H1 (cell line): ENCODE data around the gene TBC1D22B.

Source experiments
- ATF3 ChIP-seq: IDR thresholded peaks from 2 replicates; pipeline ENCODE4 v1.6.1; 2011; ENCODE audit warnings: low read depth, mild to moderate bottlenecking, low read length; ENCODE audit not compliant: insufficient read depth
- BRCA1 ChIP-seq: IDR thresholded peaks from 2 replicates; pipeline ENCODE4 v1.6.1; 2012; ENCODE audit warnings: low read depth, low read length, improper control_type of control experiment
- EZH2 ChIP-seq: fragments of 200-600 bp; sonication (generic); IDR thresholded peaks from 2 replicates; pipeline ENCODE4 v1.7.1; 2012; ENCODE audit warnings: low read depth, mild to moderate bottlenecking, moderate library complexity, low read length, inconsistent platforms; ENCODE audit not compliant: severe bottlenecking
- GABPA ChIP-seq: IDR thresholded peaks from 2 replicates; pipeline ENCODE4 v1.6.1; 2011; ENCODE audit warnings: mild to moderate bottlenecking, low read length, moderate library complexity, borderline replicate concordance; ENCODE audit not compliant: insufficient read depth
- POLR2A ChIP-seq, 2 experiments: IDR thresholded peaks; 1 replicate in 1 of 2; 2 replicates in 1 of 2; pipeline ENCODE4 v1.6.1; 2011; ENCODE audit warnings: low read depth in 2 of 2, low read length in 2 of 2, mild to moderate bottlenecking in 2 of 2; ENCODE audit errors: control extremely low read depth in 1 of 2
- POLR2AphosphoS5 ChIP-seq: IDR thresholded peaks from 2 replicates; pipeline ENCODE4 v1.6.1; 2011; ENCODE audit warnings: low read depth, low read length
- POU5F1 ChIP-seq: IDR thresholded peaks from 2 replicates; pipeline ENCODE4 v1.6.1; 2011; ENCODE audit warnings: low read depth, mild to moderate bottlenecking, low read length, moderate library complexity
- RXRA ChIP-seq: IDR thresholded peaks from 2 replicates; pipeline ENCODE4 v1.6.1; 2011; ENCODE audit warnings: low read depth, mild to moderate bottlenecking, low read length, moderate library complexity; ENCODE audit not compliant: insufficient read depth
- SIN3A ChIP-seq, 2 experiments: IDR thresholded peaks in 1 of 2; conservative IDR thresholded peaks in 1 of 2; 2 replicates each; pipeline ENCODE4 v1.6.1; 2011 to 2012; ENCODE audit warnings: low read length in 2 of 2, improper control_type of control experiment in 1 of 2, low read depth in 1 of 2, mild to moderate bottlenecking in 1 of 2
- TEAD4 ChIP-seq: IDR thresholded peaks from 2 replicates; pipeline ENCODE4 v1.6.1; 2012; ENCODE audit warnings: low read depth, low read length, inconsistent platforms, mixed read lengths
- TF ChIP-seq, protein P1 (sequence below), 3 experiments: IDR thresholded peaks; 1 replicate in 2 of 3; 2 replicates in 1 of 3; pipeline versions ENCODE4 v1.5.1 to v1.6.1; 2011; ENCODE audit warnings: low read length in 3 of 3, mild to moderate bottlenecking in 3 of 3, inconsistent platforms in 2 of 3, low read depth in 1 of 3, moderate library complexity in 1 of 3; ENCODE audit not compliant: insufficient read depth in 1 of 3; ENCODE audit errors: control extremely low read depth in 1 of 3

GRCh38 chr6:37243816-37244370 lies 13.7 kb upstream of the TBC1D22B start:
- TF ChIP-seq POU5F1 (no peak), TEAD4 (no peak), POLR2A (IDR thresholded peaks at IDR 0.05; ENCODE audit: control extremely low read depth in 1 of 2, low read depth in 2 of 2, low read length in 2 of 2) (no peak), GABPA (no peak), BRCA1 (no peak), RXRA (no peak), ATF3 (no peak), SIN3A (conservative IDR thresholded peaks at IDR 0.05 in 1 of 2, IDR thresholded peaks at IDR 0.05 in 1 of 2; ENCODE audit: low read depth in 1 of 2, low read length in 2 of 2) (no peak), EZH2 (no peak), POLR2AphosphoS5 (no peak)
- TF ChIP-seq, protein P1, sequence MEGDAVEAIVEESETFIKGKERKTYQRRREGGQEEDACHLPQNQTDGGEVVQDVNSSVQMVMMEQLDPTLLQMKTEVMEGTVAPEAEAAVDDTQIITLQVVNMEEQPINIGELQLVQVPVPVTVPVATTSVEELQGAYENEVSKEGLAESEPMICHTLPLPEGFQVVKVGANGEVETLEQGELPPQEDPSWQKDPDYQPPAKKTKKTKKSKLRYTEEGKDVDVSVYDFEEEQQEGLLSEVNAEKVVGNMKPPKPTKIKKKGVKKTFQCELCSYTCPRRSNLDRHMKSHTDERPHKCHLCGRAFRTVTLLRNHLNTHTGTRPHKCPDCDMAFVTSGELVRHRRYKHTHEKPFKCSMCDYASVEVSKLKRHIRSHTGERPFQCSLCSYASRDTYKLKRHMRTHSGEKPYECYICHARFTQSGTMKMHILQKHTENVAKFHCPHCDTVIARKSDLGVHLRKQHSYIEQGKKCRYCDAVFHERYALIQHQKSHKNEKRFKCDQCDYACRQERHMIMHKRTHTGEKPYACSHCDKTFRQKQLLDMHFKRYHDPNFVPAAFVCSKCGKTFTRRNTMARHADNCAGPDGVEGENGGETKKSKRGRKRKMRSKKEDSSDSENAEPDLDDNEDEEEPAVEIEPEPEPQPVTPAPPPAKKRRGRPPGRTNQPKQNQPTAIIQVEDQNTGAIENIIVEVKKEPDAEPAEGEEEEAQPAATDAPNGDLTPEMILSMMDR (IDR thresholded peaks at IDR 0.05; ENCODE audit: control extremely low read depth in 1 of 3, insufficient read depth in 1 of 3, low read depth in 1 of 3, low read length in 3 of 3): no peak
